HG02840 (cell line): ENCODE results near the gene PKP1.

Experiments used
- ATAC-seq: cut with Tn5 transposase; IDR thresholded peaks from one replicate; pipeline ENCODE4 v1.9.1; 2021; ENCODE audit warnings: mild to moderate bottlenecking, moderate library complexity, moderate number of reproducible peaks; ENCODE audit not compliant: unreplicated experiment, low FRiP score

Gene PKP1

GRCh38 chr1:201362906-201363305 is 79.6 kb downstream of the PKP1 start:
- no peak for ATAC-seq

GRCh38 chr1:201363467-201363866 is 80.2 kb downstream of the PKP1 start:
- no peak for ATAC-seq

- no peak for ATAC-seq
Observed at GRCh38 chr1:201364808-201365105, 81.5 kb downstream of the PKP1 start.

- ATAC-seq: no peak
Observed at GRCh38 chr1:201365251-201365650, 81.9 kb downstream of the PKP1 start.

GRCh38 chr1:201366696-201367095 is 83.4 kb downstream of the PKP1 start:
- no peak for ATAC-seq

GRCh38 chr1:201369209-201369608 is 85.9 kb downstream of the PKP1 start:
- ATAC-seq: no peak

GRCh38 chr1:201370500-201370899 is 87.2 kb downstream of the PKP1 start:
- no peak for ATAC-seq

- ATAC-seq: no peak
Observed at GRCh38 chr1:201371276-201371675, 88.0 kb downstream of the PKP1 start.

GRCh38 chr1:201371792-201372191 is 88.5 kb downstream of the PKP1 start:
- no peak for ATAC-seq

- no peak for ATAC-seq
Observed at GRCh38 chr1:201374364-201374763, 91.1 kb downstream of the PKP1 start.

GRCh38 chr1:201375169-201375568 is 91.9 kb downstream of the PKP1 start:
- ATAC-seq: no peak

- no peak for ATAC-seq
Observed at GRCh38 chr1:201376107-201376463, 92.8 kb downstream of the PKP1 start.

- no peak for ATAC-seq
Observed at GRCh38 chr1:201376464-201377374, 93.4 kb downstream of the PKP1 start.

- ATAC-seq: no peak
Observed at GRCh38 chr1:201377611-201378092, 94.3 kb downstream of the PKP1 start, which contains the start of gene TNNT2. Gene TNNT2, minus strand, starts transcription at chr1:201377680. Its CDS starts 4,426 bp downstream, at chr1:201373254.

GRCh38 chr1:201378804-201379203 is 95.5 kb downstream of the PKP1 start:
- no peak for ATAC-seq

- ATAC-seq: no peak
Observed at GRCh38 chr1:201379733-201380242, 96.5 kb downstream of the PKP1 start.

- ATAC-seq: no peak
Observed at GRCh38 chr1:201381130-201381529, 97.8 kb downstream of the PKP1 start.
